NCI-H1105 treated with DMSO at 0.1 percent for 48 hours (cell line): ENCODE results near the gene NAV2.
A peak's percentile ranks its signal among the peaks of the same experiment; 100 is the strongest.

Experiments
- DNase-seq: peaks from one replicate; lab custom pipeline; 2025; lab: John Stamatoyannopoulos, UW

Gene NAV2

DNA sequence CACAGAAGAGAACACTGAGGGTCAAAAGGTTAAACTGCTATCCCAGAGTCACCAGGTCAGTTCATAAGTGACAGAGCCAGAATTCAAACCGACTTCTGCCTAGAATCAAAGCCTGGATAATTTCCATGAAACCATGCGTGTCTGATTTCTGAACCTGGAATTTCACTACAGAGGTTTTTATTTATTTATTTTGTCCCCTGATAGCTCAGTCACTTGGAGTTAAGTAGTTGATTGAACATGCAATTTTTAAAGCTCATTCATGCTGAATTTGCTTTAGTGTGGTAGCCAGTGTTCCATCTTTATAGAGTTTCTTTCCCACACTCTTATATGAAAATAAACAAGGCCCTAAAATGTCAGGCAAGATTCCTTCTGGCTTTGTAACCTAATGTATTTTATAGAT lies 93.2 kb downstream of the NAV2 start:
- DNase-seq: no peak

GRCh38 chr11:19806251-19806650 lies 93.6 kb downstream of the NAV2 start:
- DNase-seq: no peak

DNA sequence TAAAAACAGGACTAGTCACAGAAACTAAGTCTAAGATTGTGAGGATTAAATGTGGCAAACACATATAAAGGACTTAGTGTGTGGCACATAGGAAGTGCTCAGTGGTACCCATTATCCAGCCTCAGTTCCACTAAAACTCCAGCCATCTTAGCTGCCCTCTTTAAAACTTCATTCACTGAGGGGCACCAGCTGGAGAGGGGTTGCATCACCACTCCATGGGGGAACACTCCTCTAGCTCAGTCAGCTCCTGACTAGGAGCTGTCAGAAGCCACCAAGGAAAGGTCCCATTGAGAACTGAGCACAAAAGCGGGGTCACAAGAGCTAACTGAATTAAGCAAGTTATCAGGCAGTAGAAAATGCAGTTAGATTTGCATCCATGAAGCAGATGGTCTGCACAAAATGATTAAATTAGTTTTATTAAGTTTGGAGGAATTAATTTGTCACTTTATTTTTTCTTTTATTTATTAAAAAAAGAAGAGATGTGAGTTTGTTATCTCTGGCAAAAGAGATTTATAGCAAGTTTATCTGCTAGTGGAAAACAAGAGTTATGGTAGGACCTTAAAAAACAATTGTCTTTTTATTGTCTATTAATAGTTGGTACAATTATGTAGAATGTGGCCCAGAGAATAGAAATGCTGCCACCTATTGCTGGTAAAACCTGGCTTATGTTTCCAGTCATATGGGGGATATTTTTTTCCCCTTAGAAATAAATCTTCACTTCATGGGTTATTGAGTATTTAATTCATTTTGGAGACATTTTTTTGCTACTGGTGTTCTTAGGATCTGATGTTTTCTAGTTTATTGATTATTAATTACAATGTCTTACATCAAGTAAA lies 95.7 kb downstream of the NAV2 start:
- DNase-seq: no peak

- no peak for DNase-seq
Measured at GRCh38 chr11:19810852-19811251, 98.2 kb downstream of the NAV2 start.

GRCh38 chr11:19811380-19811779 lies 98.7 kb downstream of the NAV2 start:
- peak; percentile 17 for DNase-seq

DNA sequence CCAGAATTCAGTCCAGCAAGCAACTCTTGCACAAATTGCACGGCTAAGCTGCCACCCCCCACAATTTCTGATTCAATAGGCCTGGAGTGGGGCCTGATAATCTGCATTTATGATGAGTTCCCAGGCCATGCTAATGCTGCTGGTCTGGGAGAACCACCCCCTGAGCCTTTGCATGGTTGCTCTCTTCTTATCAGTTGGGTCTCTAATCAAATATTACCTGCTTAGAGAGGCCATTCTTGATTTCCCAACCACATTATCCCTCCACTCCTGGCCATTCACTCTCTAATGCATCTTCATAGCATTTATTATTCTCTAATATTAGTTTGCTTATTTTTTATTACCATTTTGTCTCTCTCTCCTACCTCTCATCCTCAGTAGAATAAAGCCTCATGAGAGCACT lies 99.5 kb downstream of the NAV2 start:
- DNase-seq: no peak

GRCh38 chr11:19812710-19813109 lies 100.1 kb downstream of the NAV2 start:
- DNase-seq: no peak

DNA sequence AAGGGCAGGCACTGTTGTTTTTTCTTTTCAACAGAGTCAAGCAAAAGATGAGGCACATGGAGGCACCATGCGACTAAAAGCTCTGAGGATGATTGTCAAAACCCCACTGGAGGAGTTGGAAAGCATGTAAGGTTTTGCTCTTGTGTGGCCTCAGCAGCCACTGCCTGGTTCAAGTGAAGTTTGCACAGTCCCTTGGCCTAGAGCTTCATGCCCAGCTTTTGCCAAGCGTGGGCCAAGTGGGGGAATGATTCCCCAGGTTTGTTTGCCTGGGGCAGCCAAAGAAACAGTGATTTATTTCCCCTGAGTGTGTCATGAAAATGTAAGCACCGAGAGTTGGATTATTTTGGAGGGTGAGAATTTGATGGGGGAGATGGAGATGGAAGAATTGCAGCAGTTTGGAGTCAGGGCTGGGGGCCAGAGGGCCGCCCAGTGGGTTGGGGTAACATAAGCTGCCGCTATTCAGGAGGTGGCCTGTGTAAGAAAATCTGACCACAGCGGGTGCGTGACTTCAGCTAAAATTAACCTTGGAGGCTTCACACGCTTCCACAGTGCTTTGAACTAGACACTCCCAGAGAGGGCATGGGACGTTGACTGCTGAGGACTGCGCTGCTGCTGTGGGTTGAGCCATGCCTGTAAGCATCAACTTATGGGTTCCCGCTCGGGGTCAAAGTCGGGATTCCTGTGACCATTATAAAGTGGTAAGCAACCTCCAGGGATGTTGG lies 100.7 kb downstream of the NAV2 start:
- DNase-seq: no peak

DNA sequence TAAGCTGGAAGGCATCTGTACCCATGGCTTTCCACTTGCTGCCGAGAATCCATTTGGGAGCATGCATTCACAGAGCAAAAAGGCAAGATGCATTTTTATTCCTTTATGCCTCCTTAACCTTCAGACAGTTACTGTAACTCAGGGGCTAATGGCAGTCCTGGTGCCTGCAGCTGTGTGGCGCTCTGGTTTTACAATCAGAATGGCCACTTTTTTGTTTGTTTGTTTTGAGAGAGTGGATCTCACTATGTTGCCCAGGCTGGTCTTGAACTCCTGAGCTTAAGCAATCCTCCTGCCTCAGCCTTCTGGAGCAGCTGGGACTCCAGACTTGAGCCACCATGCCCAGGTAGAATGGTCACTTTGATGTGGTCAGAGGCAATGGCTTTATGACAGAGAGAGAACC lies 101.8 kb downstream of the NAV2 start:
- DNase-seq: peak; percentile 6

DNA sequence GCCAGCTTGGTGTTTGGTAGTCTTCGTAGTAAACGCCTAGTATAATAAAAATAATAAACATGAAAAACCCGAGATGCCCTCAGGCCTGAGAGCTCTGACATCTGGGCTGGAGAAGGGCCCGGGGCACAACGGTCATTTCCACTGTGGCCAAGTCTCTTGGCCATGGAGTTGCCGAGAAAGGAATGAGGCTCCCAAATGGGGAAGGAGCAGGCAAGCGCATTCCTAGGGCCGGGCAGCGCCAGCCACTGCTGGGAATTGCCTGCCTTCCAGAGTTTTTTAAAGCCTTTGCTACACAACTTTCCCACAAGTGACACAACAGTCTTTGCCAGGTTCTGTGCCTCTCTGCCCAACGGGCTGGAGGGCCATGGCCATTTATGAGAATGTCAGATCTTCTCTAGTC lies 103.4 kb downstream of the NAV2 start:
- DNase-seq: no peak

DNA sequence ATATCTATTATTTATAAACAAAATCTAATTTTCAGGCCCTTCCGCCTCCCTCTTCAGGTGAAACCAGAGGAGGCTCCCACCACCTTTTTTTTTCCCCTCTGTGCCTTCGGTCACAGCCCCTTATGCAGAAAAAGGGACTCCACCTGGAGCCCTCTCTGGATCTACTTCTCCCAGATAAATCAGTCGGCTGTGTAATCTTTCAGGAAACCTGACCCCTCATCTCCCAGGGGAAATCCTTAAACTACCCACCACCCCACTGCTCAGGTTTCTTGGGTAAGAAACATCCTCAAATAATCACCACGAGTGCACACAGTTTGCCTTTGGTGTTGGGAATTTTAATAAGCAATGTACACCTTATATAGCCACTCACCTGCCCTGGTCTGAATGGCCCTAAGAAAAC lies 104.2 kb downstream of the NAV2 start:
- DNase-seq: peak; percentile 13

DNA sequence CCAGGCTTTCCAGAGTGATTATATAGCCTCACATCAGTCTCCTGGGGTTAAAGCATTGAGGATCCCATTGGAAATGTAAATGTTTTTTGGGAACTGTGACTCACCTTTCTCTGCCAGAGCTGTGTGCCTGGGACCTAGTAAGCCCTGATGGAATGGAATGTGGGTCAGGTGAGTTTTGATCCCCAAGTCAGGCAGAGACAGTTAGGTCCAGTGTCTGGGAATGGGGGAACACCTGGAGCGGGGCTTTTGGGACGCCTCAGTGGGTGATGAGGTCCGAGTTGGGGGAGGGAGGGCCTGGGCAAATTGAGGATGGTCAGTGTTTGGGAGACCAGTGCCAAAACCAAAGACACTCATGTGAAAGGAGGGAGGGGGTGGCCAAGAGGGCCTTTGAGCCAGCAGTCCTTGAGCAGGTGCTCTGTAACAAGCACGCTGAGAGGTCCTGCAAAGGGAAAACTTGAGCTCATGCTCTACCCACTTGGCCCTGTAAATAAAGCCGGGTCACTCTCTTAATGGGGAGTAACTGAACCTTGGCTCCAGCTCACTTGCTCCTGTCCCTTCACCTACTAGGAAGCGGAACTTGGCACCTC lies 104.7 kb downstream of the NAV2 start:
- no peak for DNase-seq

GRCh38 chr11:19817870-19818269 lies 105.2 kb downstream of the NAV2 start:
- DNase-seq: no peak

DNA sequence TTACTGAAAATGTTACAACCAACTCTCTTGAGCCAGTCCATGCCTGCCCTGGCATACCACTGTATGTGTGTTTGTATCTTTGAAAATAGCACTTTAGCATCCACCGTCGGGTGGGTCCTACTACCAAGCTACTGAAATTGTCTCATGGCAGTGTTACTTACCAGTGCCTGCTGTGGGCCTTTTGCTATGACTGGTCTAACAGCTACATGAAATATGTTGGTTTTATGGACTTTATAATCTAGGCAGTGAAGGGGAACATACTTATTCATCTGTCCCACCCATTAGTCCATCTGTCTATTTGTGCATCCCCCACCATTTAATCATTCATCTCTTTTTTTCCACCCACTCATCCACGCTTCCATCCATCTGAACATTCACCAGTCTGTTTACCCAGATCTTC lies 106.0 kb downstream of the NAV2 start:
- DNase-seq: no peak

- peak; percentile 35 for DNase-seq
Measured at GRCh38 chr11:19819148-19819547, 106.5 kb downstream of the NAV2 start.

- DNase-seq: peak; percentile 20
Measured at GRCh38 chr11:19820100-19820499, 107.5 kb downstream of the NAV2 start.

DNA sequence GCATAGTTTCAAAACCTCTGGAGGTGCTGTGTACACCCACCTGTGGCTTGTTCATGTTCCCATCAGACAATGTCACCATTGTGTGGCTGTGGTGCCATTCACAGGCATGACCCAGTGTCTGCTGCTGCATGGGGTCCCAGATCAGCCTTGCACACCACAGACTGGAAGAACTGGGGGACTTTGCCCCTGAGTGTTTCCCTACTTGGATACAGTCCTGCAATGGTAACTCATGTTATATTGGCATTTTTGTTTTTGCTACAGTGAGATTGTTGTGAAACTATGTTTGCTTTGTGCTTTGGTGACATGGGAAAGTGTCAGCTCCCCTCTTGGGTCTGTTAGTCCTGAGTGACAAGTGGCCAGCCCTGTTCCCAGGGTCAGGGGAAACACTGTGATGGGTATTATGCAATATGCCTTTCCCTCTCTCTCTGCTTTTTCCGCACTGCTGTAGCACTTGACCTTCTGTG lies 108.8 kb downstream of the NAV2 start:
- DNase-seq: no peak

GRCh38 chr11:19821993-19822392 lies 109.4 kb downstream of the NAV2 start:
- DNase-seq: no peak

GRCh38 chr11:19822531-19822930 lies 109.9 kb downstream of the NAV2 start:
- DNase-seq: no peak

- DNase-seq: no peak
Measured at GRCh38 chr11:19826606-19827005, 114.0 kb downstream of the NAV2 start.

DNA sequence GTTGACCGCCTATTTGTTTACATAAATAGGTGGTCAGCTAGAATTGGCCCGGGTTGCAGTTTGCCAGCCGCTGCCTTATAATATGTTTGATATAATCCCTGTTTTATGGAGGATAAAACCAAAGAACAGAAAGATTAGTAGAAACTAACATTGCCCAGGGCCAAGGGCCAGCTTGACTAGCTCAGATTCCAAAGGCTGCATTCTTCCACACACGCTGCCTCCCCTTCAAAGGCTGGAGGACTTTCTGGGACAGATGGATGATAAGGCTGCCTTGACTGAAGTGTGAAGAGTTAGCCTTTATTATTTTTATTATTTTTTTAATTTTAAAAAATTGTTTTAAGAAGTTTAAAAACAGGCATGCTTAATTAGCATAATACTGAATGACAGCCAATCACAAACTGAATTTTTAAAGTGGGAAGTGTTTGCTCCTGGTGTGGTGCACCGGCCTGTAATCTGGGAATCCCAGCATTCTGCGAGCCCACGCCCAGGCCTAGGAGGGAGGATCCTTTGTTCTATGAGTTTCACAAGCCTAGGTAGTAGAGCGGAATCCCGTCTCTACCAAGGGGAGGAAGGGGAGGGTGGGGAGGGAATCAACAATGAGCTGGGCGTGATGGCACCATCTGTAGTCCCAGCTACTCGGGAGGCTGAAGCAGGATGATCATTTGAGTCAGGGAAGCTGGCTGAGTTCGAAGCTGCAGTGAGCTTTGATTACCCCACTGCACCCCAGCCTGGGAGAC lies 114.9 kb downstream of the NAV2 start:
- no peak for DNase-seq

DNA sequence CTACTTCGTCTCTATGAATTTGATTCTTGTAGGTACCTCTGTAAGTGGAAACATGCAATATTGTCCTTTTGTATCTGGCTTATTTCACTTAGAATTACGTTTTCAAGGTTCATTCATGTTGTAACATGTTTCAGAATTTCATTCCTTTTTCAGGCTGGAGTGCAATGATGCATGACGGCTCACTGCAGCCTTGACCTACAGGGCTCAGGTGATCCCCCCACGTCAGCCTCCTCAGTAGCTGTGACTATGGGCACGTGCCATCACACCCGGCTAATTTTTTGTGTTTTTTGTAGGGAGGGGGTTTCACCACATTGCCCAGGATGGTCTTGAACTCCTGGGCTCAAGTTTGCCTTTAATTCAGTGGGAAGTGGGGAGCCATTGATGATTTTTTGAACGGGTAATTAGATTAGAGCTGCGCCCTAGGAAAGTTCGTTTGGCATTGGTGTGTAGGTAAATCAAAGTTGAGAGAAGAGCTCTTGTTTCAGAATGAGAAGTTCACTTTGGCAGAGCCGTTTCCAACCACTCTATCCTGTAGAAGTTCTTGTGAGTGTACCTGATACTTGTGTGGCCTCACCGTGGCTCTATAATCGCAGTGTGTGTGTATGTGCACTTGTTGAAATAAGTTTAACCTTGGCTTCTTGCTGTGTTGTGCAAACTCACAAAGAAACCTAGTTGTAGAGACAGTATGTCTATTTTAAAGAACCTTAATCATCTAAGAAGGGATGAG lies 115.9 kb downstream of the NAV2 start:
- DNase-seq: no peak
